ENCODE data around the gene IQUB. TPM values are rescaled to one million over a fixed set of nuclear protein-coding genes. Genes with fewer than 3 reads are reported as not detected.
"Not testable (repeated sequence)": the region's sequence is repeated elsewhere in the genome, so short reads cannot be mapped to it uniquely, and the experiment has no call there.

Gene IQUB
- total and polyA plus RNA-seq, 5 donors = 0.07 to 0.79 (median 0.58) TPM

DNA sequence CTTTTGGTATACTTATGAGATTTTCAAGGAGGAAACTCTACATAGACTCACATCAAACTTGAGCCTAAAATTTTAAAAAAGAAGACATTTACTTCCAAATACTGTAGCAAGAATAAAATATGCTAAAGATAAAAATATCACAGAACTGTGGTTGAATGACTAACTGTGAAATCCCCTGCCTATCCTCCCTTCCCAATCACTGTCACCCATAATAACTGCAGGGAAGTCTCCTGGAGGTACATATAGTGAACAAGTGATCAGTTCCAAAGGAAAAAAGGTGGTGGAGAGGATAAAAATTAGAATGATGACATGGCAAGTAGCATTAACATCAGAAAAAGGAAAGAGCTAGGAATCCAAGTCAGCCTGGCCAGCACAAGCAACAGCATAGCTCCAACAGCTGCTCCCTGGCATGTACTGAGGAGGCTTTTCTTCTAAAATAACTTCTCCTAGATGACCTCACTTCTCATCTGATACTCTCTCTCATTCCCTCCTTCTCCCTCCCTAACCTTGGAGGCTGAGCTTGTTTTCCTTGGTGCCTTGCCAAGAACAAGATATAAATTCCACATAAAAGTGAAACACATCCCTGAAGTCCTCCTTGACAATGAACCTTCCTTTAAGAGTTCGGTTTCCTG lies 124.0 kb downstream of the IQUB start:
- H3K9me3 ChIP-seq (ENCODE audit: control insufficient read depth, low read length) = no peaks in the 10 kb centered on the region
- H3K4me1 ChIP-seq (ENCODE audit: control insufficient read depth, insufficient read depth, low read length) = no peaks in the 10 kb centered on the region
- H3K4me3 ChIP-seq (ENCODE audit: low read length) = no peak overlapping the region
- WGBS = 36% methylated on average over 1 of the region's 1 CpG
- DNase-seq (peak; percentile 42 to 54 (median 43)), ATAC-seq (peak; percentile 87 to 92)
- no peaks in the 10 kb centered on the region for H3K27me3 ChIP-seq (ENCODE audit: control insufficient read depth, insufficient read depth)
- intact Hi-C loops (cut with DNase I) = no loop called here
- H3K27ac ChIP-seq (ENCODE audit: low read length) = no peak overlapping the region

DNA sequence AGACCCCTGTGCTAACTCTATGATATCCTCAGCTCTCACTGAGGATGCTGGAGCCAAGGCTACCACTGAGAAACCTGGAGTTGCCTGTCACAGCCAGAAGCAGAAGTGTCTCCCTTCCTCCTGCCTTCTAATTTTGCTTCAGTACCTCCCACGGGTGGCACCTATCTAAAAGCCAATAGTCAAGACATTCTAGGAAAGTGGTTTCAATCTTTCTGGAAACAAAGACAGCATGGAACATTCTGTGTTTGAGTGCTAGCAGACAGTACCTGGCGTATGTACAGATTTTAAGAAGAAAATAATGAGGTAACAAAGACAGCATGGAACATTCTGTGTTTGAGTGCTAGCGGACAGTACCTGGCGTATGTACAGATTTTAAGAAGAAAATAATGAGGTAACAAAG lies 126.4 kb downstream of the IQUB start:
- H3K27me3 ChIP-seq (ENCODE audit: control insufficient read depth, insufficient read depth); DNase-seq; H3K4me3 ChIP-seq (ENCODE audit: low read length); H3K9me3 ChIP-seq (ENCODE audit: control insufficient read depth, low read length); intact Hi-C loops (cut with DNase I); H3K4me1 ChIP-seq (ENCODE audit: control insufficient read depth, insufficient read depth, low read length); H3K27ac ChIP-seq (ENCODE audit: low read length); ATAC-seq: not testable (repeated sequence)
- 79% methylated on average over 4 of the region's 4 CpGs for WGBS

Other genes starting within 250 kb of the IQUB start
- gene NDUFA5, start 23.2 kb upstream of the IQUB start, total RNA-seq = 100 to 1,000 TPM; 270 to 342 (median 313) TPM
- 375 TPM for gene NDUFA5, start 23.2 kb upstream of the IQUB start, polyA plus RNA-seq
- 10 to 100 TPM; 15.6 to 56.7 (median 39.5) TPM for gene ASB15, start 67.2 kb upstream of the IQUB start, total RNA-seq
- 23.7 TPM for gene ASB15, start 67.2 kb upstream of the IQUB start, polyA plus RNA-seq
- 100 to 1,000 TPM; 258 to 704 (median 329) TPM for gene LMOD2, start 121.3 kb upstream of the IQUB start, total RNA-seq
- 849 TPM for gene LMOD2, start 121.3 kb upstream of the IQUB start, polyA plus RNA-seq
- gene WASL, start 214.4 kb upstream of the IQUB start, total RNA-seq = 10 to 100 TPM; 24.7 to 32.5 (median 28.6) TPM
- 16.9 TPM for gene WASL, start 214.4 kb upstream of the IQUB start, polyA plus RNA-seq

Data from right cardiac atrium (tissue), 5 donors.